NCI-H146 treated with DMSO at 0.1 percent for 48 hours (cell line): ENCODE results near the gene GRK3.
A peak's percentile ranks its signal among the peaks of the same experiment; 100 is the strongest.

ENCODE experiments used
- DNase-seq: peaks from one replicate; lab custom pipeline; 2025; ENCODE audit not compliant: unreplicated experiment; lab: John Stamatoyannopoulos, UW

The GRK3 gene

GRCh38 chr22:25656724-25657123 lies 92.2 kb downstream of the GRK3 start:
- no peak for DNase-seq

- no peak for DNase-seq
Measured at GRCh38 chr22:25658633-25659032, 94.2 kb downstream of the GRK3 start.

GRCh38 chr22:25659413-25659812 lies 94.9 kb downstream of the GRK3 start:
- DNase-seq: no peak

GRCh38 chr22:25660336-25660735 lies 95.9 kb downstream of the GRK3 start:
- no peak for DNase-seq

- DNase-seq: no peak
Measured at GRCh38 chr22:25661073-25661472, 96.6 kb downstream of the GRK3 start.

GRCh38 chr22:25663654-25664053 lies 99.2 kb downstream of the GRK3 start:
- peak; percentile 54 for DNase-seq

- DNase-seq: no peak
Measured at GRCh38 chr22:25666308-25666707, 101.8 kb downstream of the GRK3 start.

GRCh38 chr22:25668437-25668836 lies 104.0 kb downstream of the GRK3 start:
- no peak for DNase-seq

- DNase-seq: no peak
Measured at GRCh38 chr22:25669253-25670069, 105.0 kb downstream of the GRK3 start.

GRCh38 chr22:25670070-25670461 lies 105.6 kb downstream of the GRK3 start:
- no peak for DNase-seq

- DNase-seq: no peak
Measured at GRCh38 chr22:25672289-25673084, 108.0 kb downstream of the GRK3 start.

- no peak for DNase-seq
Measured at GRCh38 chr22:25673713-25674112, 109.2 kb downstream of the GRK3 start.

GRCh38 chr22:25677631-25678030 lies 113.2 kb downstream of the GRK3 start:
- DNase-seq: no peak

GRCh38 chr22:25680051-25680450 lies 115.6 kb downstream of the GRK3 start:
- DNase-seq: no peak

- no peak for DNase-seq
Measured at GRCh38 chr22:25680956-25681355, 116.5 kb downstream of the GRK3 start.

- no peak for DNase-seq
Measured at GRCh38 chr22:25682109-25682508, 117.6 kb downstream of the GRK3 start.

GRCh38 chr22:25688627-25689026 lies 124.2 kb downstream of the GRK3 start:
- DNase-seq: no peak

GRCh38 chr22:25689631-25690030 lies 125.2 kb downstream of the GRK3 start:
- DNase-seq: no peak

- no peak for DNase-seq
Measured at GRCh38 chr22:25690798-25691197, 126.3 kb downstream of the GRK3 start.

- no peak for DNase-seq
Measured at GRCh38 chr22:25692397-25693267, 128.2 kb downstream of the GRK3 start.

GRCh38 chr22:25693268-25693565 lies 128.7 kb downstream of the GRK3 start:
- no peak for DNase-seq
